ENCODE measurements around the gene GRIA1.
"Not testable (repeated sequence)": the region's sequence is repeated elsewhere in the genome, so short reads cannot be mapped to it uniquely, and the experiment has no call there.

GRIA1 gene

DNA sequence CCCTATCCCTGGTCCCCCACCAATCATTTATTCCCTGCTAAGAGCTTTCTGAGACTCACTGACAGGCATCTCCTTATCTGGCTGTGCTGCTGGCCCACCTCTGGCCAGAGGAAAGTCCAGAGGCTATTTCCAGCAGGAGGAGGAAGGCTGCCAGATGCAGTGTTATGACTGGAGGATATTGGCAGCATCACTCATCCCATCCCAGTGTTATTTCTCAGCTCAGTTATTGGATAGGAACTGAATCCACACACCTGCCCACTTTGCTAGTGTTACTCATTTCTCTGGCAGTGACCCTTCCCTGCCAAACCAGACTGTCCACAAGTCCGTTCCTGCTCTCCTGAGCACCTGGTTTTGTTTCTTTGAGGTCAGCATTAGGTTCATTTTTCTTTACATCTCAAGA lies 228.2 kb downstream of the GRIA1 start:
- TF ChIP-seq, protein P1, sequence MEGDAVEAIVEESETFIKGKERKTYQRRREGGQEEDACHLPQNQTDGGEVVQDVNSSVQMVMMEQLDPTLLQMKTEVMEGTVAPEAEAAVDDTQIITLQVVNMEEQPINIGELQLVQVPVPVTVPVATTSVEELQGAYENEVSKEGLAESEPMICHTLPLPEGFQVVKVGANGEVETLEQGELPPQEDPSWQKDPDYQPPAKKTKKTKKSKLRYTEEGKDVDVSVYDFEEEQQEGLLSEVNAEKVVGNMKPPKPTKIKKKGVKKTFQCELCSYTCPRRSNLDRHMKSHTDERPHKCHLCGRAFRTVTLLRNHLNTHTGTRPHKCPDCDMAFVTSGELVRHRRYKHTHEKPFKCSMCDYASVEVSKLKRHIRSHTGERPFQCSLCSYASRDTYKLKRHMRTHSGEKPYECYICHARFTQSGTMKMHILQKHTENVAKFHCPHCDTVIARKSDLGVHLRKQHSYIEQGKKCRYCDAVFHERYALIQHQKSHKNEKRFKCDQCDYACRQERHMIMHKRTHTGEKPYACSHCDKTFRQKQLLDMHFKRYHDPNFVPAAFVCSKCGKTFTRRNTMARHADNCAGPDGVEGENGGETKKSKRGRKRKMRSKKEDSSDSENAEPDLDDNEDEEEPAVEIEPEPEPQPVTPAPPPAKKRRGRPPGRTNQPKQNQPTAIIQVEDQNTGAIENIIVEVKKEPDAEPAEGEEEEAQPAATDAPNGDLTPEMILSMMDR (IDR thresholded peaks at IDR 0.05; ENCODE audit: extremely low read depth, missing control alignments) = no peak
- DNase-seq (ENCODE audit: low spot score) = no peak

DNA sequence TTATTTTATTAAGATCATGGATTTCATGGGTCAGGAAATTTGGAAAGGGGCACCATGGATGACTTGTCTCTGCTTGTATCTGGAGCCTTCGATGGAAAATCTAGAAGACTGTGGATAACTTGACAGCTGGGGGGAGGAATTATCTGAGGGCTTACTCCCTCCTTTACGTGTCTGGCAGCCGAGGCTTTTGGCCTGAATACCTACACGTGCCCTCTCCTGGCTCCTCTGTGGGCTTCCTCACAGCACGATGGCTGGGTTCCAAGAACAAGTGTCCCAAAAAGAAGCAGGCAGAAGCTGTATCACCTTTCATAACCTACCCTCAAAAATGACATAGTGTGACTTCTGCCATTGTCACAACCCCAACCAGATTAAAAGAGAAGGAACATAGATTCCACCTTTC lies 228.9 kb downstream of the GRIA1 start:
- TF ChIP-seq, protein P1 (IDR thresholded peaks at IDR 0.05; ENCODE audit: extremely low read depth, missing control alignments) = no peak
- DNase-seq (ENCODE audit: low spot score) = no peak

DNA sequence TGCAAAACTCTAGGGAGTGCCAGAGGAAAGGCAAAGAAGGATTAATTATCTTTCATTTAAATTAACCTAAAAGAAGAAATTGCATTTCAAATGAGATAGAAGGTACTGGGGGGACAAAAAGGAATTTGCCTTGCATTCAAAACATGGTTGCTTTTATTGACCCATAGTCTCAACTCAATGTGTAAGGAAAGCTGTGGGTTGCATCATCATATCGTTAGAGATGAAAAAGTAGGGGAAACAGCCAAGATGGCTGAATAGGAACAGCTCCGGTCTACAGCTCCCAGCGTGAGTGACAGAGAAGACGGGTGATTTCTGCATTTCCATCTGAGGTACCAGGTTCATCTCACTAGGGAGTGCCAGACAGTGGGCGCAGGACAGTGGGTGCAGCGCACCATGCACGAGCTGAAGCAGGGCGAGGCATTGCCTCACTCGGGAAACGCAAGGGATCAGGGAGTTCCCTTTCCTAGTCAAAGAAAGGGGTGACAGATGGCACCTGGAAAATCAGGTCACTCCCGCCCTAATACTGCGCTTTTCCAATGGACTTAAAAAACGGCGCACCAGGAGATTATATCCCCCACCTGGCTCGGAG lies 232.6 kb downstream of the GRIA1 start:
- DNase-seq (ENCODE audit: low spot score) = not testable (repeated sequence)

DNA sequence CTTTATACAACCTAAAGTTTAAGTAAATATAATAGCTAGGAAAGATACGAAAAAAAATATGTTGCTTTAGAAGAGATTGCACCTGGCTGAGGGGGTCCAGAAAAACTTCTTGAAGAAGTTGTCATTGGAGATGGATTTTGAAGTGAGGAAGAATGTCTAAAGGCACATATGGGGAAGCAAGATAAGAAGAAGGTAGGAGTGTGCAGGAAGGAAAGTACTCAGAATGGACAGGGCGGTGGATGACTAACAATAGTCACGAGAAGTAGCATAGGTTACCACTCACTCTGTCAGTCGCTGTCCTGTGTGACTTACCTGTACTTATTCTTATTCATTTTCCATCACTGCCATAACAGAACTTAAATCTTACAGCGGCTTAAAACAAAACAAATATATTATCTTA lies 251.6 kb downstream of the GRIA1 start:
- no peak for DNase-seq (ENCODE audit: low spot score)
- TF ChIP-seq, protein P1 (IDR thresholded peaks at IDR 0.05; ENCODE audit: extremely low read depth, missing control alignments) = no peak

DNA sequence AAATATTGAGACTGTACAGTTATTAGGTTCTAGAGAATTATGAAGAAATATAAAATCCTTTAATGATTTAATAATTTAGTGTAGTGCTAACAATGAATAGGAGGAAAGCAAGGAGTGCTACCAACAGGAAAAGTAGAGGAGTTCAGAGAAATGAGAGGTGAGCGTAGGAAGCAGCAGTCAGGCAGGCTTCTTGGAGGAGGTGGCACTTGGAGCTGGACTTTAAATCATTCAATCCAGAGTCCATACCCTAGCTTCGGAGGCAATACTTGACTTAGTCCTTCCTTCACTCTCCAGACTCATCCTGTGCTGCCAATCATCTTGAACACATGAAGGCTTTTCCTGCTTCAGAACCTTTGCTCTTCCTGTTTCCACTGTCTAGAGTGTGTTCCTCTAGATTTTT lies 254.3 kb downstream of the GRIA1 start:
- no peak for DNase-seq (ENCODE audit: low spot score)
- TF ChIP-seq, protein P1 (IDR thresholded peaks at IDR 0.05; ENCODE audit: extremely low read depth, missing control alignments) = no peak

DNA sequence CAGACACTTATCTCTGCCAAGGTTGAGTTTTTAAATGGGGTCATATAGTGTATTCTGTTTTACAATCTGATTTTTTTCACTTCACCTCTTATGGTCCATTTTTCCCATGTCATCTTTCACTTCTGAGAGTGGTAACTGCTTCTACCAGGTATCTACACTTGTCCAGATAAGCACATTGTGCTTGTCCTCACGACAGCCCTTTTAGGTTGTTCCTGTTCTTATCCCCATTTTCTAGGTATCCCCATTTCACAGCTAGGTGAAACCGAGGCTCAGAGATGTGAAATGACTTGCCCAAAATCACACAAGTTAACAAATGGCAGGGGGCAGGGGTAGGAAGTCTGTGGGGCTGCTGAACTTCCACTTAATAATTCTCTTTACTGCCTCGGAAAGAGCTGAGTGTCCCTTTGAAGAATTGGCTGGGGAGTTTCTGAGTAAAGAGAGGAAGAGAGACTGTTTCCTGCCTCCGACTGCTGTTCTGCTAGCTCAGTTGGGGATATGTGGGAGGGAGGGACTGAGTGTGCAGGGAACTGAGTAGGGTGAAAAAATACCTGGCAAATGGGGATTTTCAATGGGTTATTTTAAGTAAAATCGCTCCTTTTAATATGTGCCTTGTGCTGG lies 255.4 kb downstream of the GRIA1 start:
- TF ChIP-seq, protein P1 (IDR thresholded peaks at IDR 0.05; ENCODE audit: extremely low read depth, missing control alignments) = no peak
- no peak for DNase-seq (ENCODE audit: low spot score)

DNA sequence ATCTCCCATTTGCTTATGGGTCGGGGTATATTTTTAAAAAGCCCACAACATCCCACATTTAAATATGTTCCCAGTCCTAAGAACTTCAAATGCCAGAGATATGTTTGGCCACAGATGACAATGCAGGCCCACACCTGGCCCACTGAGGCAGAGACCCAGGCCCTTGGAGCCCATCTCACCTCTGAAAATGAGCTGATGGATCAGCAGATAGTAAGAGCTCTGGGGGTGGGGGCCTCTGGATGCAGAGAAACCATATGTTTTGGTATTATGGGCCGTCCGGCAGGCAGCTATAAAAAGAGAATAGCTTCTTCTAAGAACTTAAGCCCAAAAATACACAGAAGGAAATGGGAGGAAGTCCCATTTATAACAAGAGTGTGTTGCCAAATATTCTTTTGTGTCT lies 256.0 kb downstream of the GRIA1 start:
- no peak for DNase-seq (ENCODE audit: low spot score)
- TF ChIP-seq, protein P1 (IDR thresholded peaks at IDR 0.05; ENCODE audit: extremely low read depth, missing control alignments) = no peak

DNA sequence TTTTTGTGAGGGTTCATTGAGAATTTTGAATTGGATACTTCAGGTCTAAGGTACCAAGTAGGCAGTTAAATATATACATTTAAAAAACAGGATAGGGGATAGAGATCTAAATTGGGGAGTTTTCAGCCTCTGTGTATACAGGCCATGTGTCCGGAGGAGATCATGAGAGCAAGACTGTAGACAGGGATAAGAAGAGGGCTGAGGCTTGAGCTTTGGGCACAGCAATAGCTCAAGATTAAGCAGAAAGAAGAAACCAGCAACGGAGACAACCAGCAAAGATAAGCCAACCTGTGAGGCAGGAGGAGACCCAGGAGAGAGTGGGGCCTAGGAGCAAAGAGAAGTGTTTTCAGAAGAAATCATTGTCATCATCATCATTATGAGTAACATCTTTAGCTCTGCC lies 258.4 kb downstream of the GRIA1 start:
- no peak for DNase-seq (ENCODE audit: low spot score)
- TF ChIP-seq, protein P1 (IDR thresholded peaks at IDR 0.05; ENCODE audit: extremely low read depth, missing control alignments) = no peak
